Coronary artery (tissue), 2 donors: ENCODE results near the gene AAMDC.

ENCODE experiments used
- DNase-seq: peaks from one replicate; pipeline ENCODE4 v3.0.0-alpha.2; 2017; ENCODE audit warnings: low spot score
- H3K27ac ChIP-seq, 2 donors: fragments of 200-600 bp; sonication (generic); one replicate each; pipeline ENCODE4 v1.5.1; 2016 to 2019
- H3K4me3 ChIP-seq: fragments of 200-600 bp; sonication (generic); 2 replicates; pipeline ENCODE4 v1.5.1; 2016; ENCODE audit warnings: mild to moderate bottlenecking, moderate library complexity
- TF ChIP-seq, protein P1 (sequence below): fragments of 200-600 bp; sonication (generic); IDR thresholded peaks from one replicate; pipeline ENCODE4 v1.5.1; 2019; ENCODE audit warnings: antibody characterized with exemption

Gene AAMDC

GRCh38 chr11:77801477-77801876 lies 19.5 kb upstream of the AAMDC start:
- TF ChIP-seq, protein P1, sequence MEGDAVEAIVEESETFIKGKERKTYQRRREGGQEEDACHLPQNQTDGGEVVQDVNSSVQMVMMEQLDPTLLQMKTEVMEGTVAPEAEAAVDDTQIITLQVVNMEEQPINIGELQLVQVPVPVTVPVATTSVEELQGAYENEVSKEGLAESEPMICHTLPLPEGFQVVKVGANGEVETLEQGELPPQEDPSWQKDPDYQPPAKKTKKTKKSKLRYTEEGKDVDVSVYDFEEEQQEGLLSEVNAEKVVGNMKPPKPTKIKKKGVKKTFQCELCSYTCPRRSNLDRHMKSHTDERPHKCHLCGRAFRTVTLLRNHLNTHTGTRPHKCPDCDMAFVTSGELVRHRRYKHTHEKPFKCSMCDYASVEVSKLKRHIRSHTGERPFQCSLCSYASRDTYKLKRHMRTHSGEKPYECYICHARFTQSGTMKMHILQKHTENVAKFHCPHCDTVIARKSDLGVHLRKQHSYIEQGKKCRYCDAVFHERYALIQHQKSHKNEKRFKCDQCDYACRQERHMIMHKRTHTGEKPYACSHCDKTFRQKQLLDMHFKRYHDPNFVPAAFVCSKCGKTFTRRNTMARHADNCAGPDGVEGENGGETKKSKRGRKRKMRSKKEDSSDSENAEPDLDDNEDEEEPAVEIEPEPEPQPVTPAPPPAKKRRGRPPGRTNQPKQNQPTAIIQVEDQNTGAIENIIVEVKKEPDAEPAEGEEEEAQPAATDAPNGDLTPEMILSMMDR, result no peak
- no peak for DNase-seq
- Histone ChIP-seq H3K27ac (no peak overlapping the region), H3K4me3 (no peak overlapping the region)

DNA sequence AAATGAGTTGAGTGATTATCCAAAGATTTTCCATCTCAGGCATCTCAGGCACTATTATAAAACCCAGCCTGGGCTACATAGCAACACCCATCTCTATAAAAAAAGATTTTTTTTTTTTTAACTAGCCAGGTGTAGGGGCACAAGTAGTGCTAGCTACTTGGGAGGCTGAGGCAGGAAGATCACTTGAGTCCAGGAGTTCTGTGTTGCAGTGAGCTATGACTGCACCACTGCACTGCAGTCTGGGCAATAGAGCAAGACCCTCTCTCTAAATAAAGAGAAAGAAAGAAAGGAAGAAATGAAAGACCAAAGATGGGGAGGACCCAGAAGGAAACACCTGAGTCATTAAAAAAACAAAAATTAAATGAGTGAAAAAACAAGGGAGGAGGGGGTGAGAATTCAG lies 14.5 kb upstream of the AAMDC start:
- no peak overlapping the region for H3K27ac ChIP-seq
- TF ChIP-seq, protein P1, result no peak
- no peak for DNase-seq
- no peak overlapping the region for H3K4me3 ChIP-seq

- no peak for DNase-seq
- TF ChIP-seq, protein P1, result no peak
- Histone ChIP-seq H3K27ac (no peak overlapping the region), H3K4me3 (no peak overlapping the region)
These were observed 14.0 kb upstream of the AAMDC start for GRCh38 chr11:77806993-77807392.

- TF ChIP-seq, protein P1, result no peak
- no peak overlapping the region for H3K4me3 ChIP-seq
- H3K27ac ChIP-seq, result no peak overlapping the region
- no peak for DNase-seq
These were observed 7.7 kb upstream of the AAMDC start for GRCh38 chr11:77813256-77813655.

GRCh38 chr11:77814848-77815247 lies 6.1 kb upstream of the AAMDC start:
- TF ChIP-seq, protein P1, result no peak
- no peak for DNase-seq

DNA sequence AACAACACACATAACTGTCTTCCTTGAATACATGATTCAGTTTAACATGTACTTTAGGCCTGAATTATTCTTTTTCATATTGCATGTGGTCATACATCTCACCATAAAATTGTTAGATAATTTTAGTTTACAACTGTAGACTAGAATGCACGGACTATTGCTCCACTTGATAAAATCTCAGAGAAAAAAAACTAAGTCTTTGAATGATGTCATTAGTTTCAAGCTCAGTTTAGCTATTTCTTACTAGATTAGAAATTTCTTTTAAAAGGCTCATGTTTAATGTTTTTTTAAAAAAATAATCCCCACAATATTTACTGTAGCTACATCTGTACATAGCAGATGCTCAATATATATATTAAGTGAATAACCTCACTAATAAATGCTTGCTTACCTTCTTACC lies 5.5 kb upstream of the AAMDC start:
- no peak for DNase-seq
- no peak overlapping the region for H3K27ac ChIP-seq
- TF ChIP-seq, protein P1, result no peak
- H3K4me3 ChIP-seq, result no peak overlapping the region

More at GRCh38 chr11:77814848-77815247, 6.1 kb upstream of the AAMDC start:
- H3K27ac ChIP-seq, result no peak overlapping the region
- no peak overlapping the region for H3K4me3 ChIP-seq

DNA sequence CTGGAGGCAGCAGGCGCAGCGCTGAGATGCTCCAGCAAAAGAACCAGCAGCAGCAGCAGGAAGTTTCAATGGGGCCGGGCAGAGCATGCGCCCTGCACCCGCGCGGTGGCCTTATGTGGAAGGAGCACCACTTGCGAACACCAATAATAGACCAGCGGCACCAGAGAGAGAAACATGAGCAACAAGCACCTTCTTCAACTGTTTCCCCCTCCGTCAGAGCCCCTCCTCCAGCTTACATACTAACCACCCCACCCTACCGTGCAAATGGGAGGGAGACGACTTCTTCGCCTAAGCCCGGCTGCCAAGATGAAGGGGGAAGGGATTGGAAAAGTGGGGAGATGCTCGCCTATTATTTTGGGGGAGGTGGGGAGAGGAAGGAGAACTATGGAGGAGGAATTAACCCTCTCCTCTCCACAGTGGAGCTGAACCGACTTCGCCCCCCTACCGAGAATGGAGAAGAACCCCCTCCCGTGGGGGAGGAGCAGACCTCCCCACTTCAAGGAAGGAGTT lies 1.5 kb upstream of the AAMDC start:
- Histone ChIP-seq H3K4me3 (peak overlapping the region; percentile 97), H3K27ac (peak overlapping the region; percentile 97 to 99)
- DNase-seq, result peak; percentile 89
- TF ChIP-seq, protein P1, result no peak
